ENCODE measurements around the gene ELAPOR1. TPM values are rescaled to one million over a fixed set of nuclear protein-coding genes. Genes with fewer than 3 reads are reported as not detected.

ELAPOR1 gene
- total RNA-seq, 2 donors from 2014 or later: 9.4 to 10.2 TPM

- Mint-ChIP-seq H3K36me3 (ENCODE audit: insufficient read depth in 2 of 2) (no peaks in the 10 kb centered on the region), H3K27me3 (ENCODE audit: low read depth) (no peaks in the 10 kb centered on the region), H3K4me3 (no peak overlapping the region), H3K27ac (no peak overlapping the region), H3K4me1 (ENCODE audit: low read depth) (no peaks in the 10 kb centered on the region), H3K9me3 (no peaks in the 10 kb centered on the region)
- no peak for ATAC-seq (replicated peaks in 1 of 2)
- no peak for DNase-seq
Observed at GRCh38 chr1:109151146-109151990, 37.5 kb downstream of the ELAPOR1 start.

GRCh38 chr1:109152196-109152595 is 38.3 kb downstream of the ELAPOR1 start:
- H3K36me3 Mint-ChIP-seq (ENCODE audit: insufficient read depth in 2 of 2): no peaks in the 10 kb centered on the region
- no peak overlapping the region for H3K4me3 Mint-ChIP-seq
- H3K27me3 Mint-ChIP-seq (ENCODE audit: low read depth): no peaks in the 10 kb centered on the region
- no peaks in the 10 kb centered on the region for H3K4me1 Mint-ChIP-seq (ENCODE audit: low read depth)
- DNase-seq (no peak), ATAC-seq (replicated peaks in 1 of 2) (no peak)
- no peak overlapping the region for H3K27ac Mint-ChIP-seq
- no peaks in the 10 kb centered on the region for H3K9me3 Mint-ChIP-seq

DNA sequence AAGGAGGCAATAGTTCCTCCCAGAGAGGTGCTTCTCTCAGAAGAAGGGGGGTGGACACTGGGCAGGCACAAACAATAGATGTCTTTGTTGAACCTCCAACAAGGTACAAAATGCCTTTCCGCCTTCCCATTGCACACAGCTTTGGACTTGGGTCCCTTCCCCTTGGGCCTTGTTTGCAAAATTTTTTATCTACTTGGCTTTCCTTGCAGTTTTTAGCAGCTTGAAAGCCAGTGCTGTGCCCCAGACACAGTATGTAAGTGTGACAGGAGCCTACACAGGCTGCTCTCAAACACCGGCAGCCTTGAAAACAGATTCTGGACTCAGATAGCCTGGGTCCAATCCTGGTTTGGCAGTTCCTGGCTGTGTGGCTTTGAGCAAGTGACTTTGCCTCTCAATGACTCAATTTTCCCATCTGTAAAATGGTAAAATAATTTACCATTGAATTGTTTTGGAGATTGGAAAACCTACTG is 43.0 kb downstream of the ELAPOR1 start:
- no peak for ATAC-seq (replicated peaks in 1 of 2)
- DNase-seq: no peak
- H3K4me3 Mint-ChIP-seq: no peak overlapping the region
- peaks cover 7% of the 10 kb centered on the region for H3K4me1 Mint-ChIP-seq (ENCODE audit: low read depth)
- no peaks in the 10 kb centered on the region for H3K9me3 Mint-ChIP-seq
- no peaks in the 10 kb centered on the region for H3K27me3 Mint-ChIP-seq (ENCODE audit: low read depth)
- no peaks in the 10 kb centered on the region for H3K36me3 Mint-ChIP-seq (ENCODE audit: insufficient read depth in 2 of 2)
- H3K27ac Mint-ChIP-seq: no peak overlapping the region

DNA sequence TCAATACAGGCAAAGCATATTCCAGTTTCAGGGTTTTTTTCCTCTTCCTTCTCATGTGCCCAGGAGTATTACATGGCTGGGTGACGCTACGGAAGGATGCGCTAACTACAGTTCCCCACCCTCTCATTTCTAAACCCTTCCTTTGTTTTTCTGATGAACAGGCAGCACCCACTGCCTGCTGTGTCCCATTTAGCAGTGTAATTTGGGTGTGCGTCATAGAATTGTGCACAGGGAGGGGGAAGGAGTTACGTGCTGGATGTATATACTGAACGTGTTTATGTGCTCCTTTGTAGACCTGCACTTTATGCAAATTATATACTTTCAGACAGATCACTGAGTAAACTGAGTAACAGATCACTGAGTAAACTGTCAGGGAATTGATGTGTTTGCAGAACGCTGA is 44.5 kb downstream of the ELAPOR1 start:
- H3K9me3 Mint-ChIP-seq: no peaks in the 10 kb centered on the region
- no peak overlapping the region for H3K4me3 Mint-ChIP-seq
- ATAC-seq (replicated peaks in 1 of 2) (no peak), DNase-seq (no peak)
- H3K4me1 Mint-ChIP-seq (ENCODE audit: low read depth): peaks cover 22% of the 10 kb centered on the region
- no peaks in the 10 kb centered on the region for H3K36me3 Mint-ChIP-seq (ENCODE audit: insufficient read depth in 2 of 2)
- H3K27ac Mint-ChIP-seq: no peak overlapping the region
- no peaks in the 10 kb centered on the region for H3K27me3 Mint-ChIP-seq (ENCODE audit: low read depth)

DNA sequence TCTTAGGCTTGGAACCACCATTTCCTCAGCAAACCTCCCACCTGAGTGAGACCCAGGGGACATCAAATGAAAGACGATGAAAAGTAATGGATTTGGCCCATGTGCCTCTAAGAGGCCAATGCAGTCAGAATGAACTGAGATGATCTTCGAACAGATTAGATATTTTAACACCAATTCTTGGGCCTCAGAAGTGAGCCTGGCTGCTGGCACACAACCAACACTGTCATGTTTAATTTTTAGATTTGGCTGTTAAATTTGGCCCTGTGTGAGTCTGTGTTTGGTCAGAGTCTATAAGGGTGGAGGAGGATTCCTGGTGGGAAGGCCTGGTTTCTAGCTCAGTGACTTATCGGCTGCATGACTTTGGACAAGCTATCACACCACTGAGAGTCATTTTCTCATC is 45.4 kb downstream of the ELAPOR1 start:
- no peak overlapping the region for H3K27ac Mint-ChIP-seq
- no peak overlapping the region for H3K4me3 Mint-ChIP-seq
- DNase-seq (no peak), ATAC-seq (replicated peaks in 1 of 2) (no peak)
- H3K27me3 Mint-ChIP-seq (ENCODE audit: low read depth): no peaks in the 10 kb centered on the region
- peaks cover 29% of the 10 kb centered on the region for H3K4me1 Mint-ChIP-seq (ENCODE audit: low read depth)
- no peaks in the 10 kb centered on the region for H3K36me3 Mint-ChIP-seq (ENCODE audit: insufficient read depth in 2 of 2)
- H3K9me3 Mint-ChIP-seq: no peaks in the 10 kb centered on the region

DNA sequence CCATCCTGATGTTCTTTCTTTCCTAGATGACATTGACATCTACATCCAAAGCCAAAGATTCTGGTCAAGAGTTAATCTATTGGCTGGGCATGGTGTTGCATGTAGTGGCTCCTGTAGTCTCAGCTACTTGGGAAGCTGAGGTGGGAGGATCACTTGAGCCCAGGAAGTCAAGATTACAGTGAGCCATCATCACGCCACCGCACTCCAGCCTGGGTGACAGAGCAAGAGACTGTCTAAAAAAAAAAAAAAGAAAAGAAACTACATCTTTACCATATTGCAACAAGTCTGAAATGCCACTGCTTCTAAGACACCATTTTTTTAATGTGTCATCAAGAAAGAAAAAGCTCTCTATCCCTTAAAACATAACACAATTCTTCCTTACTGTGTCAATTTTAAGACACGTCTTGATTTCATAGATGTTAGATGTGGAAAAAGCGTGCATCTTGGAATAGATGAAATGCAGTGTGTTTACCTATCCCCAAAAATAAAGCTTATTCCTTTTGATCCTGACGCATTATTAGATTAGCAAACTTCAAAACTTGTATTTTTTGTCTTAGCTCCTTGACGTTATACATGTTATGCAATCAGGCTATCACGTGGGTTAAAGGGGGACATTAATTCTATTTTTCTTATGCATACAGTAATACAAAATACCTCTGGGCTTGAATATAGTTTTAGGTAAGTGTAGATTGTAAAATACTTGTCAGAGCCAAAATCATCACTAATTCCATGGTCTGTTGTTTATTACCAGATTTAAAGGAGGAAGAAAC is 46.3 kb downstream of the ELAPOR1 start:
- Mint-ChIP-seq H3K4me3 (no peak overlapping the region), H3K27me3 (ENCODE audit: low read depth) (no peaks in the 10 kb centered on the region), H3K4me1 (ENCODE audit: low read depth) (peaks cover 29% of the 10 kb centered on the region), H3K36me3 (ENCODE audit: insufficient read depth in 2 of 2) (no peaks in the 10 kb centered on the region), H3K27ac (no peak overlapping the region), H3K9me3 (no peaks in the 10 kb centered on the region)
- DNase-seq (no peak), ATAC-seq (replicated peaks in 1 of 2) (no peak)

GRCh38 chr1:109161858-109162606 is 48.1 kb downstream of the ELAPOR1 start:
- H3K36me3 Mint-ChIP-seq (ENCODE audit: insufficient read depth in 2 of 2): no peaks in the 10 kb centered on the region
- no peaks in the 10 kb centered on the region for H3K9me3 Mint-ChIP-seq
- ATAC-seq (replicated peaks in 1 of 2) (peak; percentile 87 to 91), DNase-seq (peak; percentile 47 to 52)
- peaks cover 29% of the 10 kb centered on the region for H3K4me1 Mint-ChIP-seq (ENCODE audit: low read depth)
- no peaks in the 10 kb centered on the region for H3K27me3 Mint-ChIP-seq (ENCODE audit: low read depth)
- H3K4me3 Mint-ChIP-seq: peak overlapping the region; percentile 61 to 75
- H3K27ac Mint-ChIP-seq: no peak overlapping the region

DNA sequence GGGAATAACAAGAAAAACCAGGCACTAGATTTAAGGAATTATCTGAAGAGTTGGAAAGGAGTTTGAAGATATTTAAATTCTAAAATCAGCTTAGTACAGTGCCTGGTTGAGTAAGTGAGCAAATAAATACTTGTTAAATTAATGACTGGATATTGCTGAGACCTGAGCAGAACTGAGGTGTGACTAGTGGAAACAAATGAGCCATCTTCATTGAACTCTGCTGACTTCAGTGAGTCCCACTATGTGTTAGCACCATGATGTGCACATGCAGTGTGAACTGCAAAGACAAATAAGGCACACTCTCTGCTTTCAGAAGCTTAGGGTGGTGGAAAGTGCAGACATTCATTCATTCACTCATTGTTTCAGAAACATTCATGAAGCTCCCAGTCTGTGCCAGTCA is 48.7 kb downstream of the ELAPOR1 start:
- peak; percentile 54 to 62 for ATAC-seq (replicated peaks in 1 of 2)
- Mint-ChIP-seq H3K36me3 (ENCODE audit: insufficient read depth in 2 of 2) (no peaks in the 10 kb centered on the region), H3K4me3 (peak overlapping the region in 1 of 2 donors; percentile 75), H3K9me3 (no peaks in the 10 kb centered on the region), H3K27ac (no peak overlapping the region), H3K27me3 (ENCODE audit: low read depth) (no peaks in the 10 kb centered on the region), H3K4me1 (ENCODE audit: low read depth) (peaks cover 29% of the 10 kb centered on the region)
- no peak for DNase-seq

DNA sequence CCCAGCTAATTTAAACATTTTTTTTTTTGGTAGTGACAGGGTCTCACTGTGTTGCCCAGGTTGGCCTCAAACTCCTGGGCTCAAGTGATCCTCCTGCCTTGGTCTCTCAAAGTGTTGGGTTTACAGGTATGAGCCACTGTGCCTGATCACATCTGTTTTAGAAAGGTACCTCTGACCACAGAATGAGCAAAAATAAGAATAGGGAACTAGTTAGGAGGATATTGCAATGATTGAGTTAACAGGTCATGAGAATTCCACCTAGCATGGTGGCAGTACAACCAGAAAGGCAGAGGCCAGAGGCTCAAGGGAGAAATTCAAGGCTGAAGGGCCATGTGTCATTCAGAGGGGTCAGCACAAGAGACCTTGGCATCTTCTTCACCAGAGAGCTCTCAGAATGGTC is 49.6 kb downstream of the ELAPOR1 start:
- ATAC-seq (replicated peaks in 1 of 2): peak in 1 of 2 donors; percentile 22
- Mint-ChIP-seq H3K27me3 (ENCODE audit: low read depth) (no peaks in the 10 kb centered on the region), H3K9me3 (no peaks in the 10 kb centered on the region), H3K4me3 (no peak overlapping the region), H3K36me3 (ENCODE audit: insufficient read depth in 2 of 2) (no peaks in the 10 kb centered on the region), H3K27ac (no peak overlapping the region), H3K4me1 (ENCODE audit: low read depth) (peaks cover 29% of the 10 kb centered on the region)
- DNase-seq: no peak

Other genes starting within 250 kb of the ELAPOR1 start
- gene GPSM2, start 237.1 kb upstream of the ELAPOR1 start, total RNA-seq: 10 to 100 TPM; 15.1 to 16.7 TPM
- gene CLCC1, start 150.6 kb upstream of the ELAPOR1 start, total RNA-seq: 10 to 100 TPM; 17.6 to 19.7 TPM
- 1 to 10 TPM; 7.5 to 9.5 TPM for gene WDR47, start 72.0 kb upstream of the ELAPOR1 start, total RNA-seq
- 10 to 100 TPM; 25.9 to 29.4 TPM for gene TAF13, start 38.1 kb upstream of the ELAPOR1 start, total RNA-seq
- 10 to 100 TPM; 50.2 to 57.1 TPM for gene TMEM167B, start 23.4 kb upstream of the ELAPOR1 start, total RNA-seq
- gene SARS1, start 99.8 kb downstream of the ELAPOR1 start, total RNA-seq: 100 to 1,000 TPM; 413 to 456 TPM
- 1 to 10 TPM; 2.5 to 3.1 TPM for gene CELSR2, start 135.4 kb downstream of the ELAPOR1 start, total RNA-seq
- gene PSRC1, start 169.0 kb downstream of the ELAPOR1 start, total RNA-seq: 10 to 100 TPM; 17.5 to 18.3 TPM
- not detected for gene MYBPHL, start 192.9 kb downstream of the ELAPOR1 start, total RNA-seq

All from activated T-cell treated with anti-CD3 and anti-CD28 coated beads, Interleukin-2, amount 50 U/mL, for 72 hours (primary cell).